H9 (cell line): ENCODE results near the gene PARPBP. TPM values are rescaled to one million over a fixed set of nuclear protein-coding genes. Genes with fewer than 3 reads are reported as not detected.

Experiments
- DNase-seq: peaks from one replicate; pipeline ENCODE4 v3.0.0-alpha.2; 2017
- H2AFZ ChIP-seq: one replicate; pipeline ENCODE4 v1.6.1; 2013; ENCODE audit warnings: mild to moderate bottlenecking, low read length, control low read depth, moderate library complexity
- H2AK5ac ChIP-seq: 2 replicates; pipeline ENCODE4 v1.6.1; 2013; ENCODE audit warnings: low read length, control low read depth, mixed read lengths; ENCODE audit not compliant: insufficient read length
- H2BK120ac ChIP-seq: one replicate; pipeline ENCODE4 v1.6.1; 2013; ENCODE audit warnings: low read depth, mild to moderate bottlenecking, low read length, control low read depth, inconsistent platforms; ENCODE audit not compliant: poor library complexity, severe bottlenecking
- H2BK12ac ChIP-seq: 2 replicates; pipeline ENCODE4 v1.6.1; 2013; ENCODE audit warnings: low read length, control low read depth, mixed read lengths, low read depth; ENCODE audit not compliant: insufficient read length
- H2BK15ac ChIP-seq: 2 replicates; pipeline ENCODE4 v1.6.1; 2013; ENCODE audit warnings: low read depth, low read length, control low read depth
- H2BK20ac ChIP-seq: one replicate; pipeline ENCODE4 v1.6.1; 2013; ENCODE audit warnings: low read depth, mild to moderate bottlenecking, low read length, control low read depth, inconsistent platforms; ENCODE audit not compliant: poor library complexity, severe bottlenecking
- H2BK5ac ChIP-seq: 2 replicates; pipeline ENCODE4 v1.6.1; 2013; ENCODE audit warnings: low read length, control low read depth, mixed read lengths; ENCODE audit not compliant: insufficient read length
- H3K14ac ChIP-seq: 2 replicates; pipeline ENCODE4 v1.6.1; 2013; ENCODE audit warnings: low read length, control low read depth; ENCODE audit not compliant: insufficient read depth
- H3K18ac ChIP-seq: 2 replicates; pipeline ENCODE4 v1.6.1; 2013; ENCODE audit warnings: low read depth, mild to moderate bottlenecking, mixed read lengths, low read length, control low read depth; ENCODE audit not compliant: insufficient read length
- H3K23ac ChIP-seq: 2 replicates; pipeline ENCODE4 v1.6.1; 2013; ENCODE audit warnings: low read length, control low read depth, mixed read lengths, low read depth; ENCODE audit not compliant: insufficient read length
- H3K23me2 ChIP-seq: 2 replicates; pipeline ENCODE4 v1.6.1; 2013; ENCODE audit warnings: low read depth, mild to moderate bottlenecking, mixed read lengths, low read length, control low read depth; ENCODE audit not compliant: insufficient read length, poor library complexity, severe bottlenecking
- H3K27ac ChIP-seq: 2 replicates; pipeline ENCODE4 v1.5.1; 2013; ENCODE audit warnings: low read length, control low read depth, mixed read lengths, low read depth; ENCODE audit not compliant: insufficient read length
- H3K27me3 ChIP-seq: 2 replicates; pipeline ENCODE4 v1.6.1; 2013; ENCODE audit warnings: low read length, control low read depth, inconsistent platforms; ENCODE audit not compliant: insufficient read depth
- H3K4ac ChIP-seq: 2 replicates; pipeline ENCODE4 v1.6.1; 2013; ENCODE audit warnings: low read depth, mild to moderate bottlenecking, control low read depth, inconsistent platforms, low read length, moderate library complexity
- H3K4me1 ChIP-seq: 2 replicates; pipeline ENCODE4 v1.6.1; 2013; ENCODE audit warnings: low read length, control low read depth, inconsistent platforms; ENCODE audit not compliant: insufficient read depth
- H3K4me2 ChIP-seq: 2 replicates; pipeline ENCODE4 v1.6.1; 2013; ENCODE audit warnings: low read length, control low read depth, mixed read lengths; ENCODE audit not compliant: insufficient read length, insufficient read depth
- H3K56ac ChIP-seq: 2 replicates; pipeline ENCODE4 v1.6.1; 2013; ENCODE audit warnings: low read depth, mild to moderate bottlenecking, mixed read lengths, low read length, control low read depth; ENCODE audit not compliant: insufficient read length
- H3K79me1 ChIP-seq: 2 replicates; pipeline ENCODE4 v1.6.1; 2013; ENCODE audit warnings: low read depth, mild to moderate bottlenecking, moderate library complexity, low read length, control low read depth, inconsistent platforms; ENCODE audit not compliant: insufficient read depth, poor library complexity, severe bottlenecking
- H3K79me2 ChIP-seq: 2 replicates; pipeline ENCODE4 v1.6.1; 2013; ENCODE audit warnings: low read length, control low read depth, inconsistent platforms; ENCODE audit not compliant: insufficient read depth
- H3K9ac ChIP-seq: 2 replicates; pipeline ENCODE4 v1.6.1; 2013; ENCODE audit warnings: low read length, control low read depth, mixed read lengths; ENCODE audit not compliant: insufficient read length; ENCODE audit errors: extremely low read depth
- H3K9me3 ChIP-seq: one replicate; pipeline ENCODE4 v1.6.1; 2013; ENCODE audit warnings: low read depth, low read length, inconsistent platforms; ENCODE audit not compliant: control insufficient read depth
- H3T11ph ChIP-seq: one replicate; pipeline ENCODE4 v1.6.1; 2013; ENCODE audit warnings: mild to moderate bottlenecking, low read length, control low read depth, inconsistent platforms
- H4K20me1 ChIP-seq: one replicate; pipeline ENCODE4 v1.6.1; 2013; ENCODE audit not compliant: control insufficient read depth, insufficient read length, insufficient read depth
- H4K5ac ChIP-seq: 2 replicates; pipeline ENCODE4 v1.6.1; 2013; ENCODE audit warnings: low read depth, mild to moderate bottlenecking, mixed read lengths, low read length, control low read depth; ENCODE audit not compliant: insufficient read length
- H4K8ac ChIP-seq: replicated peaks from 2 replicates; pipeline ENCODE4 v1.6.1; 2013; ENCODE audit warnings: low read length, control low read depth, mixed read lengths, low read depth; ENCODE audit not compliant: insufficient read length
- H4K91ac ChIP-seq: 2 replicates; pipeline ENCODE4 v1.6.1; 2013; ENCODE audit warnings: low read depth, mild to moderate bottlenecking, moderate library complexity, mixed read lengths, low read length, control low read depth; ENCODE audit not compliant: insufficient read length
- H3K27ac Mint-ChIP-seq, 3 experiments: 2 replicates in 2 of 3; 3 replicates in 1 of 3; pipeline ENCODE4 v1.8.0; 2020 to 2021; ENCODE audit warnings: mixed read lengths in 3 of 3, mild to moderate bottlenecking in 1 of 3, moderate library complexity in 1 of 3
- H3K27me3 Mint-ChIP-seq: 2 replicates; pipeline ENCODE4 v1.8.0; 2021; ENCODE audit warnings: low read depth, mild to moderate bottlenecking, moderate library complexity, mixed read lengths
- H3K36me3 Mint-ChIP-seq, 3 experiments: 2 replicates in 2 of 3; 3 replicates in 1 of 3; pipeline ENCODE4 v1.8.0; 2020 to 2021; ENCODE audit warnings: low read depth in 3 of 3, mixed read lengths in 3 of 3; ENCODE audit not compliant: insufficient read depth in 1 of 3
- H3K4me1 Mint-ChIP-seq, 2 experiments: 2 replicates each; pipeline ENCODE4 v1.8.0; 2020; ENCODE audit warnings: mixed read lengths in 2 of 2
- H3K4me3 Mint-ChIP-seq, 2 experiments: 2 replicates in 1 of 2; 3 replicates in 1 of 2; pipeline ENCODE4 v1.8.0; 2020 to 2021; ENCODE audit warnings: mild to moderate bottlenecking in 2 of 2, mixed read lengths in 2 of 2, moderate library complexity in 1 of 2
- H3K9me3 Mint-ChIP-seq, 2 experiments: 2 replicates in 1 of 2; 3 replicates in 1 of 2; pipeline ENCODE4 v1.8.0; 2020; ENCODE audit warnings: mild to moderate bottlenecking in 2 of 2, mixed read lengths in 2 of 2, moderate library complexity in 1 of 2
- CTCF ChIP-seq: fragments of 200-600 bp; sonication (generic); conservative IDR thresholded peaks from 3 replicates; pipeline ENCODE4 v1.8.0; 2021; ENCODE audit warnings: antibody characterized with exemption, mild to moderate bottlenecking
- WGBS: extraction: QIAGEN DNeasy Blood & Tissue Kit; methylation state at CpG from one replicate; pipeline ENCODE4 v1.1.7; 2013; ENCODE audit warnings: missing lambda C conversion rate, low lambda C conversion rate, mixed read lengths; ENCODE audit not compliant: insufficient read length; ENCODE audit errors: extremely low coverage; 5-methylcytosine and 5-hydroxymethylcytosine counted together
- total RNA-seq: library from RNA; stranded (reverse); gene quantifications from 2 replicates; pipeline ENCODE4 v1.2.1, GENCODE V29; 2021

The PARPBP gene
- total RNA-seq, 1 experiment from 2014 or later, result 32.1 TPM

GRCh38 chr12:102120564-102120873, 536 bp downstream of the PARPBP start:
- H3K4me3 Mint-ChIP-seq, result peak overlapping the region; percentile 89 to 90
- no peaks in the 10 kb centered on the region for H3K27me3 Mint-ChIP-seq
- H3K14ac ChIP-seq, result no peak overlapping the region
- peaks cover 2% of the 10 kb centered on the region for H3K79me1 ChIP-seq
- H2BK12ac ChIP-seq, result no peak overlapping the region
- H3K9me3 Mint-ChIP-seq, result no peaks in the 10 kb centered on the region
- H3K36me3 Mint-ChIP-seq, result peaks cover 10 to 33% (median 27%) of the 10 kb centered on the region in 3 experiments; a peak in 5 of 7 replicates
- H3K9me3 ChIP-seq, result no peaks in the 10 kb centered on the region
- no peak overlapping the region for H2AFZ ChIP-seq
- no peak overlapping the region for H3K23ac ChIP-seq
- H4K20me1 ChIP-seq, result no peaks in the 10 kb centered on the region
- no peak for DNase-seq
- peak overlapping the region; percentile 38 for H3K27ac ChIP-seq
- no peak overlapping the region for H4K5ac ChIP-seq
- no peak overlapping the region for H2BK5ac ChIP-seq
- peak overlapping the region; percentile 92 to 95 (median 93); a peak in 5 of 7 replicates for H3K27ac Mint-ChIP-seq
- H3K56ac ChIP-seq, result no peak overlapping the region
- H3K23me2 ChIP-seq, result peaks cover 10% of the 10 kb centered on the region
- no peak overlapping the region for H4K8ac ChIP-seq
- no peak overlapping the region for H4K91ac ChIP-seq
- no peak overlapping the region for H2BK20ac ChIP-seq
- H3K27me3 ChIP-seq, result no peaks in the 10 kb centered on the region
- no peak overlapping the region for H3K4ac ChIP-seq
- no CpG with 5 or more reads among the region's 4 CpGs for WGBS
- H3K4me1 ChIP-seq, result no peaks in the 10 kb centered on the region
- no peak for TF ChIP-seq CTCF
- H2BK120ac ChIP-seq, result no peak overlapping the region
- peak overlapping the region; percentile 93 for H3K4me2 ChIP-seq
- H3T11ph ChIP-seq, result no peak overlapping the region
- no peak overlapping the region for H3K18ac ChIP-seq
- H3K79me2 ChIP-seq, result peaks cover 15% of the 10 kb centered on the region; the same call in 1 of the 2 replicates
- H2AK5ac ChIP-seq, result no peak overlapping the region
- no peak overlapping the region for H2BK15ac ChIP-seq
- H3K4me1 Mint-ChIP-seq, result peaks cover 13 to 14% of the 10 kb centered on the region in 2 experiments
- peak overlapping the region; percentile 69 for H3K9ac ChIP-seq
